GM23338 (cell line): ENCODE data around the gene WARS2. TPM values are rescaled to one million over a fixed set of nuclear protein-coding genes. Genes with fewer than 3 reads are reported as not detected.

Source experiments
- ATAC-seq: fragments of 200-7000 bp; cut with Tn5 transposase; 3 replicates; pipeline ENCODE4 v1.9.1; 2020
- DNase-seq: peaks from one replicate; pipeline ENCODE4 v3.0.0-alpha.2; 2015; ENCODE audit warnings: low spot score
- H2AFZ ChIP-seq: fragments of 200-600 bp; sonication (generic); 2 replicates; pipeline ENCODE4 v1.8.0; 2016; ENCODE audit warnings: antibody characterized with exemption, mild to moderate bottlenecking, moderate library complexity
- H3F3A ChIP-seq: fragments of 200-600 bp; sonication (generic); replicated peaks from 2 replicates; pipeline ENCODE4 v1.8.0; 2017; ENCODE audit warnings: antibody characterized with exemption, mixed run types, low read depth
- H3K27ac ChIP-seq: fragments of 200-600 bp; sonication (generic); 2 replicates; pipeline ENCODE4 v1.6.1; 2016; ENCODE audit warnings: low read depth
- H3K27me3 ChIP-seq: fragments of 200-600 bp; sonication (generic); 2 replicates; pipeline ENCODE4 v1.8.0; 2016; ENCODE audit warnings: mild to moderate bottlenecking, mixed run types, moderate library complexity; ENCODE audit not compliant: insufficient read depth
- H3K36me3 ChIP-seq: fragments of 200-600 bp; sonication (generic); 2 replicates; pipeline ENCODE4 v1.8.0; 2016; ENCODE audit warnings: mild to moderate bottlenecking; ENCODE audit not compliant: insufficient read depth
- H3K4me1 ChIP-seq: fragments of 200-600 bp; sonication (generic); 2 replicates; pipeline ENCODE4 v1.8.0; 2016; ENCODE audit warnings: mild to moderate bottlenecking, moderate library complexity; ENCODE audit not compliant: insufficient read depth
- H3K4me2 ChIP-seq: fragments of 200-600 bp; sonication (generic); 2 replicates; pipeline ENCODE4 v1.7.1; 2017; ENCODE audit warnings: mixed run types
- H3K4me3 ChIP-seq: fragments of 200-600 bp; sonication (generic); 2 replicates; pipeline ENCODE4 v1.6.1; 2016; ENCODE audit warnings: mixed run types
- H3K79me2 ChIP-seq: fragments of 200-600 bp; sonication (generic); replicated peaks from 2 replicates; pipeline ENCODE4 v1.8.0; 2017; ENCODE audit warnings: mild to moderate bottlenecking; ENCODE audit not compliant: insufficient read depth
- H3K9me2 ChIP-seq: fragments of 200-600 bp; sonication (generic); 2 replicates; pipeline ENCODE4 v1.8.0; 2017; ENCODE audit not compliant: insufficient read depth
- H4K20me1 ChIP-seq: fragments of 200-600 bp; sonication (generic); replicated peaks from 2 replicates; pipeline ENCODE4 v1.8.0; 2017; ENCODE audit warnings: mild to moderate bottlenecking; ENCODE audit not compliant: insufficient read depth
- H3K27ac Mint-ChIP-seq: 2 replicates; pipeline ENCODE4 v1.8.0; 2020; ENCODE audit warnings: inconsistent platforms, mild to moderate bottlenecking, moderate library complexity, mixed read lengths
- H3K27me3 Mint-ChIP-seq: 3 replicates; pipeline ENCODE4 v1.8.0; 2022; ENCODE audit warnings: low read depth, mild to moderate bottlenecking, moderate library complexity, mixed read lengths, inconsistent platforms; ENCODE audit not compliant: insufficient read depth, poor library complexity
- H3K36me3 Mint-ChIP-seq: 3 replicates; pipeline ENCODE4 v1.8.0; 2021; ENCODE audit warnings: low read depth, mild to moderate bottlenecking, inconsistent platforms, moderate library complexity, mixed read lengths
- H3K4me1 Mint-ChIP-seq: 3 replicates; pipeline ENCODE4 v1.8.0; 2020; ENCODE audit warnings: mild to moderate bottlenecking, inconsistent platforms, mixed read lengths
- H3K4me3 Mint-ChIP-seq: 3 replicates; pipeline ENCODE4 v1.8.0; 2021; ENCODE audit warnings: moderate library complexity, mild to moderate bottlenecking, inconsistent platforms, mixed read lengths
- H3K9me3 Mint-ChIP-seq: 3 replicates; pipeline ENCODE4 v1.8.0; 2020; ENCODE audit warnings: moderate library complexity, mild to moderate bottlenecking, inconsistent platforms, mixed read lengths
- EZH2 ChIP-seq: fragments of 200-600 bp; sonication (generic); IDR thresholded peaks from one replicate; pipeline ENCODE4 v1.8.0; 2017; ENCODE audit warnings: antibody characterized with exemption, mild to moderate bottlenecking, low read depth; ENCODE audit not compliant: unreplicated experiment
- EZH2phosphoT487 ChIP-seq: fragments of 200-600 bp; sonication (generic); IDR thresholded peaks from one replicate; pipeline ENCODE4 v1.8.1; 2018; ENCODE audit warnings: antibody characterized with exemption; ENCODE audit not compliant: unreplicated experiment
- ZNF462 ChIP-seq: fragments of 250-450 bp; sonication (Bioruptor Pico); IDR thresholded peaks from 2 replicates; pipeline ENCODE4 v1.5.0; 2020; ENCODE audit warnings: mild to moderate bottlenecking, moderate library complexity
- polyA plus RNA-seq: library from polyadenylated mRNA; unstranded; fragments of >200 nt; fragmentation: Nextera tagmentation; extraction: Ambion mirVana; gene quantifications from 2 replicates; pipeline ENCODE4 v1.2.1, GENCODE V29; 2016
- total RNA-seq: library from RNA; depleted of rRNA; stranded (reverse); fragments of >200 nt; shearing (Covaris generic); gene quantifications from 2 replicates; pipeline ENCODE4 v1.2.3, GENCODE V29; 2014

WARS2 gene
- total and polyA plus RNA-seq, 2 experiments from 2014 or later = 6.4 to 12.6 TPM

- TF ChIP-seq EZH2phosphoT487 (peak; percentile 83), EZH2 (peak; percentile 93), ZNF462 (no peak)
- no peaks in the 10 kb centered on the region for H3K36me3 Mint-ChIP-seq
- no peak overlapping the region for H3K27ac ChIP-seq
- no peak overlapping the region for H3K27ac Mint-ChIP-seq
- no peaks in the 10 kb centered on the region for H3K79me2 ChIP-seq
- peak overlapping the region; percentile 59 for H3K4me3 ChIP-seq
- H3K27me3 Mint-ChIP-seq = peaks cover 100% of the 10 kb centered on the region
- H3K4me3 Mint-ChIP-seq = peak overlapping the region; percentile 73
- H3K9me3 Mint-ChIP-seq = peaks cover 6% of the 10 kb centered on the region
- H3K4me1 ChIP-seq = peaks cover 71% of the 10 kb centered on the region
- peaks cover 17% of the 10 kb centered on the region; the same call in 1 of the 2 replicates for H4K20me1 ChIP-seq
- DNase-seq (peak; percentile 44), ATAC-seq (no peak)
- peaks cover 76% of the 10 kb centered on the region for H3K4me1 Mint-ChIP-seq
- no peaks in the 10 kb centered on the region for H3K9me2 ChIP-seq
- peak overlapping the region; percentile 74 for H3K4me2 ChIP-seq
- H3F3A ChIP-seq = peaks cover 31% of the 10 kb centered on the region
- H2AFZ ChIP-seq = peak overlapping the region; percentile 87
- no peaks in the 10 kb centered on the region; the same call in 1 of the 2 replicates for H3K36me3 ChIP-seq
- H3K27me3 ChIP-seq = peaks cover 100% of the 10 kb centered on the region
Measured at GRCh38 chr1:118986555-118987467, 153.6 kb downstream of the WARS2 start.
